Motor neuron (in vitro differentiated cells): ENCODE data around the gene PCA3. TPM values are rescaled to one million over a fixed set of nuclear protein-coding genes. Genes with fewer than 3 reads are reported as not detected.
A peak's percentile ranks its signal among the peaks of the same experiment; 100 is the strongest.
"Not testable (repeated sequence)": the region's sequence is repeated elsewhere in the genome, so short reads cannot be mapped to it uniquely, and the experiment has no call there.

Experiments
- ATAC-seq, 8 experiments: fragments of 200-7000 bp; cut with Tn5 transposase; replicated peaks in 6 of 8; 2 replicates each; pipeline ENCODE4 v1.8.0; 2021; ENCODE audit warnings: mild to moderate bottlenecking in 8 of 8, moderate library complexity in 8 of 8
- H3K27ac ChIP-seq, 2 donors: fragments of 250-450 bp; sonication (Bioruptor Pico); 2 replicates each; pipeline ENCODE4 v1.9.0; 2021; ENCODE audit warnings: antibody characterized with exemption in 2 of 2, mild to moderate bottlenecking in 2 of 2, moderate library complexity in 1 of 2
- H3K4me1 ChIP-seq, 2 donors: fragments of 250-450 bp; sonication (Bioruptor Pico); replicated peaks in 1 of 2; 2 replicates each; pipeline ENCODE4 v1.6.1; 2021; ENCODE audit warnings: antibody characterized with exemption in 2 of 2, mild to moderate bottlenecking in 2 of 2, moderate library complexity in 1 of 2
- H3K4me3 ChIP-seq, 5 donors: fragments of 250-450 bp; sonication (Bioruptor Pico); 2 replicates each; pipeline ENCODE4 v1.9.0; 2021; ENCODE audit warnings: antibody characterized with exemption in 5 of 5, mild to moderate bottlenecking in 5 of 5, moderate library complexity in 4 of 5
- WGBS, 10 experiments: fragments of 450-650 bp; shearing (Covaris generic); methylation state at CpG; one replicate each; pipeline ENCODE4 v1.0.0; 2022; 5-methylcytosine and 5-hydroxymethylcytosine counted together
- in situ Hi-C, 9 experiments: fragments of 400-800 bp; cut with MboI; loops; one replicate each; pipeline ENCODE4 v1.15.0; 2021; ENCODE audit warnings: low sequenced_read_pairs in 9 of 9, low pct_unique_long_range_greater_than_20kb in 2 of 9; ENCODE audit not compliant: unreplicated experiment in 9 of 9
- total RNA-seq, 8 experiments: library from RNA; unstranded; fragments of 300-600 nt; gene quantifications; 2 replicates each; pipeline versions ENCODE4 v1.2.3 to v1.2.4, GENCODE V29; 2022

The PCA3 gene
- total RNA-seq, 8 experiments from 2014 or later, result 0.25 to 7.5 (median 2.4) TPM

DNA sequence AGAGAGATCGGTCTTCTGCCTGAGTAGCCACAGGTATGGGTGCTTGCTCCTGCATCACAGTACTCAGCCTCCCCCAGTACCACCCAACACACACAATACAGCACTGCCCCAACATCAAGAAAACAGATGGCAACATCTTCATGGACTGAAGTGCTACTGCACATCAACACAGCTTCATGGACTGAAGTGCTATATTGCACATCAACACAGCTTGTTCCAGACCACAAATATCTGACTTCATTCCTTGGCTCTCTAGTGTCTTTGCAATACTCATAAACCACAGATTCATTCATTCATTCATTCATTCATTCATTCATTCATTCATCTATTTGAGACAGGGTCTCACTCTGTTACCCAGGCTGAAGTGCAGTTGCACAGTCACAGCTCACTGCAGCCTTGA, 31.1 kb upstream of the PCA3 start:
- no peak overlapping the region for H3K4me3 ChIP-seq
- H3K4me1 ChIP-seq, result peaks cover 8 to 17% of the 10 kb centered on the region in 2 donors
- H3K27ac ChIP-seq, result no peak overlapping the region
- in situ Hi-C loops, result no loop called here
- WGBS, 10 experiments, result 80 to 100% (median 100%) methylated on average over 1 of the region's 1 CpG; no CpG with 5 or more reads in 5 of the 10 experiments
- ATAC-seq, result no peak

DNA sequence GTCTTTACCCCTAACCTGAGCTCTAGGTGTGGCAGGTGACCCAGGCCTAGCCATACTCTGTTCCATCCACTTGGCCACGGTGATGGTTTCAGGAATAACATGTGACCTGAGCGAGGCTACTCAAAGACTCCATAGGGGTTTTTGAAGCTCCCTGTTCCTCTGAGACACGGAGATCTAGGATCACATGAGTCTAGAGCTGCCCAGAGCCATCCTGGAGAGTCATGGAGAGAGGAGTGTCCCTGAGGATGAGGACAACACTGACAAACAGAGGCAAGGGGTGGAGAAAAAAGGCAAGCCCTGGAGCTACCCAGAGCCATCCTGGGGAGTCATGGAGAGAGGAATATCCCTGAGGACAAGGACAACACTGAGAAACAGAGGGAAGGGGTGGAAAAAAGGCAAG, 29.5 kb upstream of the PCA3 start:
- ATAC-seq, result no peak
- no peak overlapping the region for H3K4me3 ChIP-seq
- WGBS, 10 experiments, result 10 to 90% (median 83%) methylated on average over 1 to 3 of the region's 3 CpGs; no CpG with 5 or more reads in 5 of the 10 experiments
- no peak overlapping the region for H3K27ac ChIP-seq
- H3K4me1 ChIP-seq, result peaks cover 20 to 27% of the 10 kb centered on the region in 2 donors
- in situ Hi-C loops, result no loop called here

DNA sequence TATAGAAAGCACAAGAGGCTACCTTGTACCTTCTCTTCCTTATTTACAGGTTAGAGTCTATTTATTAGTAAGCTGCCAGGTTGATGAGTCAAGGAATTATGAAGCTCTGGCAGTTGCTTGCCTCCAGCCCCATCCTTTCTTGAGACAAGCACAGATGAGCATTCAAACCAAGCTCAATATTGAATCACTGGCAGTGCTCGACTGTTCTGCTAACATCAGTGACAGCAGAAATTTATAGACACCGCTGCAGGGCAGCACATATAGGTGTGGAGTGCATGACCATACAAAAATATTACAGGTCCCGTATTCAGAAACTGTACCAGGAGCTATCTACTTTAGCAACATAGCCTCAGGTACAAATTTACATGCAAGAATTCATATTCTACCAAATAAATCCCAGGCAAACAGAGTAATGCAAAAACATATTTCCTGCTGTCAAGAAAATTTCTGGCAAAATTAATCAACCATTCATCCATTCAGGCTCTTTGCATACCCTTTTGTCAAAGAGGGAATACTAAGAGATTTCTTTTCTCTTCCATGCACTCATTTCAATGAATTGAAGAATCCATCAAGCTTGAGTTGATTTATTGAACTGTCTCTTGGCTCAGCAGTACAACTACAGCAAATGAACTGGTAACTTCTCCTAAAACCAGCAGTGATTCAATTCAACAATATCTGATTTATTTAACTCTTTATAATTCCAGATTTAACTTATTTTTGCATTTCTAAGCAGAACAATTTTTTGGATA, 26.9 kb upstream of the PCA3 start:
- Histone ChIP-seq H3K27ac (no peak overlapping the region), H3K4me1 (peaks cover 20 to 27% of the 10 kb centered on the region in 2 donors), H3K4me3 (no peak overlapping the region)
- in situ Hi-C loops, result no loop called here
- 11 to 67% (median 28%) methylated on average over 1 to 3 of the region's 3 CpGs; no CpG with 5 or more reads in 3 of the 10 experiments for WGBS, 10 experiments
- peak in 5 of 8 experiments; percentile 86 to 97 (median 94) for ATAC-seq

DNA sequence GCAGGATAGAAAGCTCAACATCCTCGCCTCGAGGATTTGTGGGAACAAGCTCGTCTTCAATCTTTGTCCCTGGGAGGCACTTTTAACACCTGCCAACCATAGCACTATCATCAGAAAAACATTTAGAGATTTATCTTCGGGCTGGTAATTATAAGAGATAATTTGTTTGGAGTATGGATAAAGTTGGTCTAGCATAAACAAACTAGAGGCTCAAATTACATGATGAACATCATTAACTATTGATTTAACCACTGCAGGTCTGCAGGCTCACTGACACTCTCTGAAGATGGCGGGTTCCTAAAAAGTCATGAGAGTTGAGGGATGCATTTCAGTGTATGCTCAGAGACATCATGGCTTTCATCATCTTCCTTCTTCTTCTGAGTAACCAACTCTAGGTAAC, 25.8 kb upstream of the PCA3 start:
- no peak overlapping the region for H3K4me3 ChIP-seq
- in situ Hi-C loops, result no loop called here
- no peak overlapping the region for H3K27ac ChIP-seq
- H3K4me1 ChIP-seq, result peaks cover 20 to 27% of the 10 kb centered on the region in 2 donors
- no peak for ATAC-seq
- WGBS, 10 experiments, result 20 to 100% (median 64%) methylated on average over 1 to 4 of the region's 5 CpGs; no CpG with 5 or more reads in 3 of the 10 experiments

DNA sequence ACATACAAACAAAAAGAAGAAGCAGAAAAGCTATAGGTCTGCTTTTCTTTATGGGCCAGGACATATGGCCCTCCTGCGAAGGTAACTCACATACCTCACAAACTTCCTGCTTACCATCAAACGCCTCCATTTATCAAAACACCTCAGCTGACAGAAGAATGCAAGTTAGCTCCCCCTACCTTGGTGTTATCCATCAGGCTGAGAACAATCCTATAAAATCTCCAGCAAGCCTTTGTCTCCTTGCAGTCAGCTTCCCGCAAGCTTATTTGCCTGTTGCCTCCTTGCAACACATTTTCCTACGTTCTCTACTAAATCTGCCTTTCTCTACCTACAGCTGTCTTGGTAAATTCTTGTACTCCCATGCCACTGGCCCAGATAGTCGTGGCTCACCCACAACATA, 22.7 kb upstream of the PCA3 start:
- no peak overlapping the region for H3K27ac ChIP-seq
- no peak overlapping the region for H3K4me3 ChIP-seq
- 10 to 92% (median 78%) methylated on average over 2 to 5 of the region's 5 CpGs; no CpG with 5 or more reads in 1 of the 10 experiments for WGBS, 10 experiments
- in situ Hi-C loops, result no loop called here
- peaks cover 20 to 26% of the 10 kb centered on the region in 2 donors for H3K4me1 ChIP-seq
- ATAC-seq, result no peak

DNA sequence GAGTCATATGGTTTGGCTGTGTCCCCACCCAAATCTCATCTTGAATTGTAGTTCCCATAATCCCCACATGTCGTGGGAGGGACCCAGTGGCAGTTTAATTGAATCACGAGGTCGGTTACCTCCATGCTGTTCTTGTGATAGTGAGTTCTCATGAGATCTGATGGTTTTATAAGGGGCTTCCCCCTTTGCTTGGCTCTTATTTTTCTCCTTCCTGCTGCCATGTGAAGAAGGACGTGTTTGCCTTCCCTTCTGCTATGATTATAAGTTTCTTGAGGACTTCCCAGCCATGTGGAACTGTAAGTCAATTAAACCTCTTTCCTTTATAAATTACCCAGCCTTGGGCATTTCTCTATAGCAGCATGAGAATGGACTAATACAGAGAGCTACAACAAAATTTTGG, 21.3 kb upstream of the PCA3 start:
- in situ Hi-C loops, H3K27ac ChIP-seq, ATAC-seq, H3K4me3 ChIP-seq: not testable (repeated sequence)
- WGBS, 10 experiments, result 30 to 85% (median 73%) methylated on average over 1 to 4 of the region's 4 CpGs; no CpG with 5 or more reads in 2 of the 10 experiments
- peaks cover 13% of the 10 kb centered on the region in 2 donors for H3K4me1 ChIP-seq

DNA sequence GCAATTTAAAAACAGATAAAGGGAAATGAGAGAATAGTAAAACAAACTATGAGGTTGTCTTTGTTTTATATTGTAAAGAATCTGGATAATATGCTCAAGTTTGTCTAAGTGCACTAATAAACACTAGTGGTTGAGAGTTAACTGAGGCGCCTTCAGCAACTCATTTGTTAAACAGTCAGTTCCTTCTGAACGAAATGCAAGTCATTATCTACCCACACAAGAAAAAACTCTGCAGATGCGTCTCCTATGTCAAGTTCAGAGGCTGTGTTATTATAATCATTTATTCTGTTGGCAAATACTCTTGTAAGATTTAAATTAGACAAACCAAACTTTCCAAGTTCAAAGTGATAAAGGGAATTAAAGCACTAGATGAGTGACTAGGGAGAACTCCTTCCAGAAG, 20.3 kb upstream of the PCA3 start:
- Histone ChIP-seq H3K27ac (no peak overlapping the region), H3K4me3 (no peak overlapping the region), H3K4me1 (peaks cover 2 to 3% of the 10 kb centered on the region in 2 donors)
- no peak for ATAC-seq
- in situ Hi-C loops, result no loop called here
- WGBS, 10 experiments, result 8 to 100% (median 65%) methylated on average over 1 to 3 of the region's 3 CpGs

DNA sequence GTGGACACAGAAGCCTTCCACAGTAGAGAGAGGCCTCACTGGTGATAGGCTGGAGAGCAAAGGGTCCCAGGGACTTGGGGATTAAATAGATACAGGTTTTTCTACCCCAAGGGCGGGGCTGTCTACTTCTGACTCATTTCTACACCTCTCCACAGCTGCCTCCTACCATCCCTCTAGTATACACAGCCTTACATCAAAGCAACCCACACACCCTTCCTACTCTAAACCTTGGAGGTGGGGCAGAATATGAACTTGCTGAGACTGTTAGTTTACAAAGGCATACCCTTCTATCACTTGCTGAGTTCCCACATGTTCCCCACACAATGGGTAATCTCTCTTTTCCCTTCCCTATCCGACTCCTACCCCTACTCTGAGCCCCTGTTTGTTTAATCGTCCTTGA, 19.9 kb upstream of the PCA3 start:
- Histone ChIP-seq H3K4me3 (no peak overlapping the region), H3K4me1 (peaks cover under 1% of the 10 kb centered on the region in 2 donors), H3K27ac (no peak overlapping the region)
- 0 to 86% (median 73%) methylated on average over 1 to 3 of the region's 3 CpGs; no CpG with 5 or more reads in 3 of the 10 experiments for WGBS, 10 experiments
- peak in 1 of 8 experiments; percentile 53 for ATAC-seq
- in situ Hi-C loops, result no loop called here

DNA sequence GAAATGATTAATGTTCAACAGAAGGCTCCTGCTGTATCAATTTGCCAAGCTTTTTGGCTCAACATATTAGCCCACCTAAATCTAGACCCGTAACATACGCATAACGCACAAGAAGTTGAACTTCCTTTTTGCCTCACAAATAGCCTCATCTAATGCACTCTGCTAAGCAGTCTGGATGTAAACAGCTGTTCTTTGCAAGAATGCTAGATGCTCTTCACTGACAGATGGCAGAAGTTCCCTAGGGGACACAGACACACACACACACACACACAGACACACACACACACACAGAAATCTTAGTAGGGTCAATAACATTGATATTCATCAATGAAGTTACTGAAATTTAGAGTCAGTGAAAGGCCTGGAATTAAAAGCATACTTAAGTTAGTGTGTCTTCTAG, 13.2 kb upstream of the PCA3 start:
- ATAC-seq, result peak in 5 of 8 experiments; percentile 25 to 64 (median 46)
- WGBS, 10 experiments, result 67 to 100% (median 87%) methylated on average over 2 to 3 of the region's 3 CpGs; no CpG with 5 or more reads in 1 of the 10 experiments
- in situ Hi-C loops, result loop anchor here in 1 of 9 experiments (25.0 kb wide), 2 partner anchors 89 to 111 kb away; no protein-coding TSS in a partner anchor

DNA sequence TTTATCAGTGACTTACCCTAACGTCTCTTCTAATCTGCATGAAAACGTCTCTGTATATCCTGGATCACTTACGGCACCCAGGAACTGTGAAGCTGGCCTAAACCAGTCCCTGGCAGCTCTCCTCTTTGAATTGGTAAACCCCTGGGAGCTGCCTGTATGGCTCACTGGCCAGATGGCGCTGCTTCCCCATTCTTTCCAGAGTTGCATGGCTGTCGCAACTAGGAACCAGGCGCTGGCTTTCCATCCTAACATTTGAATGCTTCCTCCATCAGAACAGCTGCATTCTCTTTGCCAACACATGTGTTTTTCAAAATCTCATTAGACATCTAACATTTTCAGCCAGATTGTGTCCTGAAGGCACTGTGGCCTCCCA, 8.0 kb upstream of the PCA3 start:
- 0 to 55% (median 10%) methylated on average over 1 to 6 of the region's 6 CpGs; no CpG with 5 or more reads in 3 of the 10 experiments for WGBS, 10 experiments
- Histone ChIP-seq H3K27ac (peak overlapping the region in 1 of 2 donors; percentile 33), H3K4me1 (peaks cover 14 to 16% of the 10 kb centered on the region in 2 donors), H3K4me3 (no peak overlapping the region)
- in situ Hi-C loops, result loop anchor here in 1 of 9 experiments (25.0 kb wide), 2 partner anchors 94 to 106 kb away; no protein-coding TSS in a partner anchor
- ATAC-seq, result peak; percentile 46 to 99 (median 94)

More for the DNA sequence above, 13.2 kb upstream of the PCA3 start:
- Histone ChIP-seq H3K4me3 (no peak overlapping the region), H3K4me1 (peaks cover 10 to 11% of the 10 kb centered on the region in 2 donors), H3K27ac (no peak overlapping the region)

DNA sequence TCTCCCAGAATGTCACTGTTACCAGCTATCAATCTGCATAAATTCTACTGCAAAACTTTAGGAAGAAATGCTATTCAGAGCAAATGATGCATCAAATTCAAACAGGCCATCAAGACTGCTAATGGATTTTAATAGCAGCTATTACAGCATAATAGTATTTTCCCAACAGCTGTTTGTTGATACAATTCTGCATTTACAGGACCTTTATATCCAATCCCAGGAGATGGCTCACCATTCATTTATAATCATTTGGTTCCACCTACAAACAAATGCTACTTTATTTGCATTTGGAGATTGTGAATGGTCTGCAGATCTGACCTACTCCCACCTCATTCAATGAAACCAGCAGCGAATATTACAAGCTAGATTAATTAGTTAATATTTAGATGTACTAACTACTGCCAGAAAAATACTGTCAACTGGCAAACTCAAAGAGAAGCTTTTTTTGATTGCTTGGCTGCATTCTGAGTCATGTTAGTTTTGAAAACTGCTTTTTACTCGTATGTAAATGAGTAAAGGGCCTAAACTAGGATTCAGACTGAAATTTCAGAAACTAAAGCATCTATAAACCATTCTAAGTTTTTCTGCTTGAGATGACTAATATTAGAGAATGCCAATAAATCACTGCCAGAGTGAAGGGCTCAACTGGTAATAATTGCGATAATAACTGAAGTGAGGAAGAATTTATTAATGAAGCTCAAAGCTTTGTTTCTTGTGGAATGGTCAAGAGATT, 7.1 kb upstream of the PCA3 start:
- in situ Hi-C loops, result loop anchor here in 1 of 9 experiments (25.0 kb wide), 2 partner anchors 95 to 105 kb away; no protein-coding TSS in a partner anchor
- 0 to 100% (median 71%) methylated on average over 1 to 3 of the region's 3 CpGs for WGBS, 10 experiments
- ATAC-seq, result peak in 4 of 8 experiments; percentile 7 to 39 (median 24)
- Histone ChIP-seq H3K4me1 (peaks cover 13 to 14% of the 10 kb centered on the region in 2 donors), H3K4me3 (no peak overlapping the region), H3K27ac (no peak overlapping the region)

DNA sequence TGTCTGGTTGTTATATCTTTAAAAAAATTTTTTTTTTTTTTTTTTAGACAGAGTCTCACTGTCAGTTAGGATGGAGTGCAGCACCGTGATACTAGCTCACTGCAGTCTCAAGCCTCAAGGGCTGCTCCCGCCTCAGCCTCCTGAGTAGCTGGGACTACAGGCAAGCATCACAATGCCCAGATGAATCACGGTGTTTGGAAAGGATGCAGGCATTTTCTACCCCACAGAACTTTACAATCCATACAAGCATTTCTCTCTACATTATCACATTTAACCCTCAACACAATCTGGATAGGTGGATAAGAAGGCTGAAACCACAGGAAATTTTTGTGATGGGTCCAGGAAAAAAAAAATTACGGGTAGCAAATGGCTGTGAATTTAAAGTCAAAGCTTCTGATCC, 5.8 kb upstream of the PCA3 start:
- peak in 1 of 8 experiments; percentile 41 for ATAC-seq
- in situ Hi-C loops, result loop anchor here in 1 of 9 experiments (25.0 kb wide), 2 partner anchors 96 to 104 kb away; no protein-coding TSS in a partner anchor
- Histone ChIP-seq H3K27ac (no peak overlapping the region), H3K4me3 (no peak overlapping the region), H3K4me1 (peaks cover 13 to 14% of the 10 kb centered on the region in 2 donors)
- 30 to 100% (median 75%) methylated on average over 1 to 4 of the region's 4 CpGs; no CpG with 5 or more reads in 3 of the 10 experiments for WGBS, 10 experiments

DNA sequence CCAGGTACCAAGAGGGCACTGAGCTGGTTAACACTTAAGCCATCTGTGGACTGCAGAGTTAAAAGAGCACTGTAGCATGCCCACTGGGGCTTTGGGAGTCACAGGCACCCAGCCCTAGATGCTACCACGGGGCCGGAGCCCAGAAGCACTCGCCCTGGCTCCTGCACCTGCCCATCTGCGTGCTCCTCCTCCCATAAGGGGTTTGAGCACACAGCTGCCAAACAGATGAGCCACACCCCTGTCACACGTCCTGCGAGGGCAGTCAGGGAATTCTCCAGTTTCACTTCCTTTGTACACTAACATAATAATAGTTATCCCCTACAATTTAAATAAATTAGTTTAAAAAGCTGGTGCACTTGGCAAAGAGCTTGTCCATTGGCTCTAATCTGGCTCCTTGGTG, 4.5 kb upstream of the PCA3 start:
- ATAC-seq, result peak in 3 of 8 experiments; percentile 58 to 76 (median 61)
- in situ Hi-C loops, result loop anchor here in 1 of 9 experiments (25.0 kb wide), 2 partner anchors 97 to 103 kb away; no protein-coding TSS in a partner anchor
- Histone ChIP-seq H3K27ac (no peak overlapping the region), H3K4me3 (no peak overlapping the region), H3K4me1 (peaks cover 13 to 14% of the 10 kb centered on the region in 2 donors)
- WGBS, 10 experiments, result 20 to 100% (median 65%) methylated on average over 1 to 6 of the region's 6 CpGs; no CpG with 5 or more reads in 4 of the 10 experiments
